HG03159 (cell line): Measurements from ENCODE around the gene ACP2.

Experiments
- ATAC-seq: cut with Tn5 transposase; IDR thresholded peaks from one replicate; pipeline ENCODE4 v1.9.1; 2021; ENCODE audit warnings: mild to moderate bottlenecking, moderate library complexity; ENCODE audit not compliant: unreplicated experiment

Gene ACP2, protein sequence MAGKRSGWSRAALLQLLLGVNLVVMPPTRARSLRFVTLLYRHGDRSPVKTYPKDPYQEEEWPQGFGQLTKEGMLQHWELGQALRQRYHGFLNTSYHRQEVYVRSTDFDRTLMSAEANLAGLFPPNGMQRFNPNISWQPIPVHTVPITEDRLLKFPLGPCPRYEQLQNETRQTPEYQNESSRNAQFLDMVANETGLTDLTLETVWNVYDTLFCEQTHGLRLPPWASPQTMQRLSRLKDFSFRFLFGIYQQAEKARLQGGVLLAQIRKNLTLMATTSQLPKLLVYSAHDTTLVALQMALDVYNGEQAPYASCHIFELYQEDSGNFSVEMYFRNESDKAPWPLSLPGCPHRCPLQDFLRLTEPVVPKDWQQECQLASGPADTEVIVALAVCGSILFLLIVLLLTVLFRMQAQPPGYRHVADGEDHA

GRCh38 chr11:47248664-47249377 lies at the start of gene ACP2:
TSS of gene ACP2 (minus strand) at chr11:47248814. CDS start at chr11:47248789, 25 bp downstream.
- peak; percentile 90 for ATAC-seq

DNA sequence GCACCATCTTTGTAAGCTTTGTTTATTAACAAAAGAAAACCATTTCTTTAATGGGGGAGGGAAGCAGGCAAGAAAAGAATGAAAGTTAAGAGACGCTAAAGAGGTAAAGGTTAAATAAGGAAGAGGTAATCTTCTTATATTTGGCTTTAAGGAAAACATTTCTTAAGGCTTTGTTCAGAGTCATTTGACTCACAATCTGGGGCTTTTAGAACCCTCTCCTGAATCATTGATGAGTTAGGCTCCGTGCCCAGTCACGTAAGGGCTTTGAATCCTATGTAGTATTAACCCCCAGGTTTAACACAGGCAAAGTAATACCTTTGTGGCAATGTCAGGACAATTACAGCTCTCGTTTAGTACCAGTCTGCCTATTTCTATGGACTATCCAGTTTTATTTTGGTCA lies 47.4 kb upstream of the ACP2 start:
- no peak for ATAC-seq

- ATAC-seq = no peak
Measured at GRCh38 chr11:47295385-47295784, 46.8 kb upstream of the ACP2 start.

GRCh38 chr11:47289856-47290255 lies 41.2 kb upstream of the ACP2 start:
- no peak for ATAC-seq

- ATAC-seq = no peak
Measured at GRCh38 chr11:47288066-47288465, 39.5 kb upstream of the ACP2 start.

DNA sequence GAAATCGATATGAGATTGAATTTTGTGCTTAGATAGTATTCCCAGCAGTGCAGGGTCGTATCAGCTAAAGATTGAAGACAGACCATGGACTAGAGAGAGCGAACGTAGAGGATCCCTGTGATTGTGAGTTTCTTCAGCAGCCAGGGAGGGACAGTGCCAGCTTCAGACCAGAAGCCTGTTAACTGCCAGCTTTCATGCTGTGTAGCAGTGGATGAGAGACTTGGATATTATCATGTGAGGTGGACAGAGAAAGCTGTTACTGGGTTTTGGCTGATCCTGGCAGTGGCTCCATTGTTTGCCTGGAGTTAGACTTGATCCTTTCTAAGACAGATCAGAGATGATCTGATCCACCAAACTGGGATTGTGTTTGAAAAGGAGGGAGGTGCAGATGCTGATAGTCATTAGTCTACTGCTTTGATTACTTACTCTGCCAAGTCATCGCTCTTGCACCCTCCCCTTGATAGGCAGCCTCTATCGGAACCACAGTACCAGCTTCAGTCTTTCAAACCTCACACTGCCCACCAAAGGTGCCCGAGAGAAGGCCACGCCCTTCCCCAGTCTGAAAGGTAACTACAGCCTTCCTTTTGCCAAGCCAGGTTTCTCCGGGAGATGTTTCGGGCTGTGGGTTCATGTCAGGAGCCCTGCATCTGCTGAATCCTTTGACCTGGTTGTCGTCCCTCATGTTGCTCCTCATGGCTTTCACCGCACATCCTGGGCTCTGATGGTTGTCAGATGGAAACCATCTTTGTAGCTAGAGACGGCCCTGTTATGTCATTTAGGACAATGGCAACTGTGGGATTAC lies 37.6 kb upstream of the ACP2 start:
- no peak for ATAC-seq

DNA sequence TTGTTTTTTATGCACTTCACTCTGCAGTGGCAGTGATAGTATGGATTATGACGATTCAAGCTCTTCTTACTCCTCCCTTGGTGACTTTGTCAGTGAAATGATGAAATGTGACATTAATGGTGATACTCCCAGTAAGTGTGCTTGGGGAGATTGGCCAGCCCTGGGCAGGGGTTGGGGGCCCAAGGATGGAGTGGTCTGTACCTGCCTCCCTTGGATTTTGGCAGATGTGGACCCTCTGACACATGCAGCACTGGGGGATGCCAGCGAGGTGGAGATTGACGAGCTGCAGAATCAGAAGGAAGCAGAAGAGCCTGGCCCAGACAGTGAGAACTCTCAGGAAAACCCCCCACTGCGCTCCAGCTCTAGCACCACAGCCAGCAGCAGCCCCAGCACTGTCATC lies 35.5 kb upstream of the ACP2 start:
- no peak for ATAC-seq

- no peak for ATAC-seq
Measured at GRCh38 chr11:47282462-47282861, 33.8 kb upstream of the ACP2 start.

- no peak for ATAC-seq
Measured at GRCh38 chr11:47280860-47281259, 32.2 kb upstream of the ACP2 start.

DNA sequence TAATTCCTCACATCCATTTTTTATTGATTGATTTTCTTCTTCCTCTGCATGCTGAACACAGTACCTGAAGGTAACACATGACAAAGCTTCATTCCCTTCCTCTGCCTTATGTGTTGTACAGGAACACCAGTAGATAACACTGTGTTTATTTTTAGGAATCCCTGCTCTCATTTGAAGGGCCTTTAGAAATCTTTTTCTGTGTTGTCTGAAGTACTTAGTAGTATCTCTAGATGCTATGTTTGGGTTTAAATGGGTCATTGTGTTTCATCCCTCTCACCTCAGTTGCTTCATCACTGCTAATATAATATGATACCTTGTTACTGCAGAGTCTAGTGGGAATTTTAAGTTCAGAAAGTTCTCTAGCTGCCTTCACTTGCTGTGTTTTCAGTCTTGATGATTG lies 31.5 kb upstream of the ACP2 start:
- no peak for ATAC-seq

DNA sequence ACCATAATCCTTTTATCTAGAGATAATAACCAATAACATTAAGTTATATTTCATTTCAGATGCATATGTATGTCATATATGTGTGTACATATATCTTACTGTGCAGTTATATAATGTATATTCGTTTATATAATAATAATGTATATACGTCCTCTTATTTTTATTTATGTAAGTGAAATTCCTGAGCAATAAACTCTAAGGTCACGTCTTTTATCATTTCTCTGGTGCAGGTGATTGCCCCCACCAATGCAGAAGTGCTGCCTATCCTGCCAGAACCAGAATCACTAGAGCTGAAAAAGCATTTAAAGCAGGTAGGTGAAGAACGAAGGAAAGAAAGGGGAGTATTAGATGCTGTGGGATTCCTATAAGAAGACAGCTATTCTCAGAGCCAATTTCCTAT lies 30.2 kb upstream of the ACP2 start:
- no peak for ATAC-seq

DNA sequence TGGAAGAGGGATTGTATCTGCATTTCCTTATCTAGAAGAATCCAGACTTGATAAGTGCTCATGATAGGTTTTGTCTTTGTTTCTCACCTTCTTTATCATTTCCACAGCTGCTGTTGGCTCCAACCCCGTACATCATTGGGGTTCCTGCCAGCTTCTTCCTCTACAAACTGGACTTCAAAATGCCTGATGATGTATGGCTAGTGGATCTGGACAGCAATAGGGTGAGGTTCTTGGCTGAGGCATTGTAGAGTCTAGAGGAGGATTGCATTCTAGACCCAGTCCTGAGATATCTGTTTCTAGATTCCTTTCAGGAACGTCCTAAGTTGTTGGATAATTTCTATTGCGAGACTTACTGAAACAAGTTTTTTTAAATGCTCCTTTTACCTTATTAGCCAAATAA lies 29.4 kb upstream of the ACP2 start:
- no peak for ATAC-seq

DNA sequence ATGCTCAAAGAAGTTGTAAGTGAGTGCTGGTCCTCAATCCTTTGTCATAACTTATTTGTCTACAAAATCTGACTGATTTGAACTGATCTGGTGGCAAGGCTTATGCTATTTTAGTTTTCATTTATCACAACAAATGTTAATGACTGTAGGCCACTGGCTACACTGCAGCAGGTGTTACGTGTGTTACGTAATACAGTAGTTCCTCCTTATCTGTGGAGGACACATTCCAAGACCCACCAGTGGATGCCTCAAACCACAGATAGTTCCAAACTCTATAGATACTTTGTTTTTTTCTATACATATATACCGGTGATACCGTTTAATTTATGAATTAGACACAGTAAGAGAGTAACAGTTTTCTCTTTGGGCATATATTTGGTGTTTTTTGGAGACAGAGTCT lies 28.3 kb upstream of the ACP2 start:
- no peak for ATAC-seq

- ATAC-seq = no peak
Measured at GRCh38 chr11:47274495-47275235, 26.1 kb upstream of the ACP2 start.

DNA sequence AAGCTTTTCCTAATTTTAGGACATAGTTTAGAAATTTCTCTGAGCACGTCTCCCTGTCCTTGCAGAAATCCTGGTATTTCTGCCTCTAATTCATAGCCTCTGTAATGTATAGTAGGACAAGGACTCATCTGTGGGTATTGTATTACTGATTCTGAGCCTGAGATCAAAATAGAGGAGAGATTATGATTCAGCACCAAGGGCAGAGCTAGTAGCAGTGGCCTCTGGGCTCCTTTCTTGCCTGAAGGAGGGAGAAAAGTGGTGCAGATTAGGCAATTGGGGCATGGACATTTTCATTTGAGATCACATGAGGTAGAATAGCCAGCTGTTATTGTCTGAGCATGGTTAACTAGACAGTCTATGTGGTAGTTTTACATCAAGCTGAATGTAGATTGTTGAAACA lies 24.1 kb upstream of the ACP2 start:
- ATAC-seq = no peak

DNA sequence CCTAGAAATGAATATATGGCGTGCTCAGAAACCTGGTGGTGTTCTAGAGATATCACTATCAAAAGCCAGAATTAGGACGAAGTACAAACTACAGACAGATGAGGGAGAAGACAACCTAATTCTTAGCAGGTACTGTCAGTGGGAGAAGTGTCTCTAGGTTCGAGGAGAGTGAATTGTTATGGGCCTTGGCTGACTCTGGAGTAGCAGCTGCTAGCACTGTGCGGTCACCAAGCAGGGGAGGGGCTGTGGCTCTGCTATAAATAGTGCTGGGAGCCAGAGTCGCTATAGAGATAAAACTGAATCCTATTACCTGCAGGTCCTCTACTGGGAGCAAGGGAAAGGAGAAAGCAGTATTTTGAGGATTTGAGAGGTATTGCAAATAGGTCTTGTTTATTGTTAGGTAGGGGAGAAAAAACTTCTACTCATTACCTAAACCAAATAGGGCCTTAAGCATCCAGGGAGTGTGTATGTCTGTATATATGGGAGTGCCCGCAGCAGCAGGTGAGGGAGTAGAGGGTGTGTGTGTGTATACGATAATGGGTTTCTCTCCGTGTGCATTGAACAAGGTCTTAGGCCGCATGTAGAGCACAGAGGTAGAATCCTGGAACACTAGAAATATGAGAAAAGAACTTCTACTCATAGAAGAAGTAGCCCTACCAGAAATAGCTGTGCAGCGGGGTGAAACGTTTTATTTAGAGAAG lies 23.5 kb upstream of the ACP2 start:
- no peak for ATAC-seq

GRCh38 chr11:47271328-47271727 lies 22.7 kb upstream of the ACP2 start:
- no peak for ATAC-seq

- ATAC-seq = no peak
Measured at GRCh38 chr11:47270331-47271271, 22.0 kb upstream of the ACP2 start.

GRCh38 chr11:47269829-47270305 lies 21.3 kb upstream of the ACP2 start, which contains the start of gene MADD:
TSS of gene MADD (plus strand) at chr11:47270133.
- peak; percentile 73 for ATAC-seq
